ENCODE data around the gene EPB41L4B.
"Not testable (repeated sequence)": the region's sequence is repeated elsewhere in the genome, so short reads cannot be mapped to it uniquely, and the experiment has no call there.

The EPB41L4B gene

DNA sequence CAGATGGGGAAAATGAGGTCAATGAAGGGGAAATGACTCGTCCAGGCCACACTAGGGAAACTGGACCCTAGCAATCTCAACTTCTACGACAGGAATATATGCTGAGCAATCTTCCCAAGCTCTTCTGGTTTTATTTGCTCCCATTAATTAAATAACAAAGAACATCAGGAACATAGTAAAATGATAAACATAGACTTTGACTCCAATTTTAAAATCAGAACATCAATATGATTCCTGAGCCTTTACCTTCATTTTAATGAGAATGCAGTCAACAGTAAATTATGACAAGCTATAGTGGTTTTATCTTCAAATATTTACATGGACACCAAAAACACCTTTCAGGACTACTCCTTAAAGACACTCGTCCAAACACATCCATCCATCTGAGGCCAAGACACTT lies 79.7 kb downstream of the EPB41L4B start:
- DNase-seq = no peak

DNA sequence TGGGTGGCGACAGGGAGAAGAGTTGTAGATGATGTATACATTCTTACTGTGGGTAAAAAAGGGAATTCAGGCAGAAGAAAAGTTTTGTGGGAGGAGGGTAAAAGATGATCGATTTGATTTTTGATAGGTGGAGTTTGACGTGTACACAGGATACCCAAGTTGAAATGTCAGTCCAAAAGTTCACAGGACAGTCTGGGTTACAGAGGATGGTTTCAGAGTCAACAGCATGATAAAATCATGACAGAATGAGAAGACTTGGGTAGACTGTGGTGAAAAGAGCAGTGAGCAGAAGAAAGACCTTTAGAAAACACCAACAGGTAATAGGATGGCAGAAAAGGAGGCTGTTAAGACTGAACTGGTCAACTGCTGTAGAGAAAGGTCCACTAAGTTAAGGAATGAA lies 81.6 kb downstream of the EPB41L4B start:
- no peak for DNase-seq

DNA sequence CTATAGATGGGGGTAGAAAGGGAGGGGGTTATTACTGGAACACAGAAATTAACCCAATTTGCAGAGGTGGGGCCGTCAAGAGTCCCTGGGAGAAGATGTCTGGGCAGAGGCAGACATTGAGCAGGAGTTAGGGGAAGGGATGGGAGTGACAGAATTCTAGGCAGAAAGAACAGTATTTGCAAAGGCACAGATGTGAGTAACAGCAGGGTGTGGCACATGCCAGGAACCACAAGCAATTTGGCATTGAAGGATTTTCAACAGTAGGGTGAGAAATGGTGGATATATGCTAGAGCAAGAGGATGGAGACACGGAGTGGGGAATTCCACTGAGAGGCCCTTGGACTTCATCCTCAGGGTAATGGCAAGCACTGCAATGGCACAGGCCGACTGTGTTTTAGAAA lies 82.2 kb downstream of the EPB41L4B start:
- DNase-seq = no peak

DNA sequence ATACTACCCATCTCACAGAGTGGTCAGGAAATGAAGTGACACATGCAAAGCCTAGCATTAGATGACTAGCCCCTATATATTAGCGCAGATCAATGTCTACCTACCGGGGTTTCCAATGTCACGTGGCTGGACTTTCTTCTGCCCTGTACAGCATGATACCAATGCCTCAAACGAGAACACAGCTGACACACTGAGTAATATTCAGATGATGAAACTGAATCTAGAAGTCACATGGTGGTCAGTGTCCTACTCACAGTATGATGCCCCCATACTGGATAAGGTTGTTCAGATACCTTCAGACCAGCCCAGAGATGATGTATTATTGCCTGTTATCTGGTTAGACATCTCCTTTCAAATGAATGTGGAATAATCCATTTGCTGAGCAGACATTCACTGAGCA lies 82.7 kb downstream of the EPB41L4B start:
- DNase-seq = no peak

DNA sequence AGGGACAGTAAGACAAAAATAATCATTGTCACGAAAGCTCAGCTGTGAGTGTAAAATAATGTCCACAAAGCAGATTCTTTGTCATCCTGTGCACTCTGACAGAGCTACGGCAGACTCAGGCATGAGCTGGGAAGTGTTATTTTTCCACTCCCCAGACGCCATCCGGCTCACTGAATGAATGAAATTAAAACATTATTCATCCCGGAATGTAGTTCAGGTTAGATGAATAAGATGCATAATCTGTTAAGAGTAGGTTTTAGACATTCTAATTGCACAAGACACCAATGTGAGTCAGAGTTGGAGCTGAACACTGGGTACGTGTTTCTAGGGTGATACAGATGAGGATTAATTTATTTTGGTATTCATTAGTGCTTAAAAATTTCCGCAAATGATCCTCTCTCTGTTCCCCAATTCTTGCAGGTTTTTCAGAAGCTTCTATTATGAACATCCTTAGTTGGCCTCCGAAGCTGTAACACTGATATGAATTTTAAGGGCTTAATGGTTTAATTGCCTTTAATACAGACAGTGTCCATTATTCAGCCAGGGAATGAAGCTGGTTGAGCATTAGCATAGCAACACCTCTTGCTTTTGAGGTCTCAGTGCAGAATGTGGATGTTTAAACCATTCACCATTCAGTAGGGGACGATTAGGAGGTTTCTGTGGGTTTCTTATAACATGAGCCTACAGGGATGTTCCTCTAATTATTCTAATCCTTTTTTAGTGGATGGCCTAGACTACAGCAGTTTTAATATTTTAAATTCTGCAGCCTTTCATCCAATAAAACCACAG lies 88.2 kb downstream of the EPB41L4B start:
- no peak for DNase-seq

DNA sequence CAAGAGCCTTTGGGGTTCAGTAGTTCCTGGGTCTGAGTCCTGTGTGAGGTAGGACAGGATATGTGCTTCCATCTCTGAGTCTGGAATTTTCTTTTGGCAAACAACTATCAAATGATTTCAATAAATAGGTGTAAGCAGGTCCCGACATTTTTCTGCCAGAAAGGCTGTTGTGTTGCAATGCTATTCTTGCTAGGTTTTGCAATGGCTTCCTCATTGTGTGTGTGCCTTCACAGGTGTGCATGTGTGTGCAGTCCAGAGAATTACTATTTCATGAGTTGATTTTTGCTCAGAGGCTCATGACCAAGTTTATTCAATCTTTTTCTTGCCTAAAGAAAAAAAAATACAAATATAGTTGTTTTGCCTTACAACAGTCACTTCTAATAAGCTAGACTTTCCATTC lies 89.3 kb downstream of the EPB41L4B start:
- DNase-seq = no peak

DNA sequence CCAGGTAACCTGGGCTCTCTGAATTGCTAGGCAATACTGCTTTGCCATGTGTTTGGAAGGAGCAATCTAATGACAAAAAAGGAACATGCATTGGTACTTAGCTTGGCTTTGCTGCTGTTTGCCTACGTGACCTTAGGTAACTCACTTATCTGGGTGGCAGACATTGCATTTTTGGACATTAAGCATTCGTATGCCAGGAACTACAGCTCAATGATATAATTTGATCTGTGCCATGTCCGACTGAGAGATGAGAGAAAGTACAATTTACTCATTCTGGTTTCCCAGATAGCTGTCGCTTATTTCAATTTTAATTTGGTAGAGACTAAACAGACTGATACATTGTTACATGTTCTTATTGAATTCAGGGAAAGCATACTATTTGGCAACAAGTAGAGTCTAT lies 90.6 kb downstream of the EPB41L4B start:
- no peak for DNase-seq

DNA sequence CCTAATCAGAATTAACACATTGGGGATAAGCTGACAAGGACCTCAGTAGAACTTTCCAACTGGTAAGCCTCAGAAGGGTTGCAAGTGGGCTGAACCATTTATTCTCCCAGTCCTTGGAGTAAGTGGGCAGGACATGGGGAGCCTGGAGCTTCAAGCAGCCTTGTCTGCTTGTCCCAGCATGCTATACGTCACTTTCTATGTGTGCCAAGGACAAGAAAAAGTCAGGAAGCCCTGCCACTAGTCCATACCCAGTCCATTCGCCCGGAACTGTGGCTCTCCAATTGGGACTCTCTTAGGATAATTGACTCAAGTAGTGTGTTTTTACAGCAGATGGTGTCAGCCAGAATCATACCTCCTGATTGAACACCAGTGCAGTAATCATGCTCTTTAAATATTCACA lies 91.2 kb downstream of the EPB41L4B start:
- DNase-seq = no peak

DNA sequence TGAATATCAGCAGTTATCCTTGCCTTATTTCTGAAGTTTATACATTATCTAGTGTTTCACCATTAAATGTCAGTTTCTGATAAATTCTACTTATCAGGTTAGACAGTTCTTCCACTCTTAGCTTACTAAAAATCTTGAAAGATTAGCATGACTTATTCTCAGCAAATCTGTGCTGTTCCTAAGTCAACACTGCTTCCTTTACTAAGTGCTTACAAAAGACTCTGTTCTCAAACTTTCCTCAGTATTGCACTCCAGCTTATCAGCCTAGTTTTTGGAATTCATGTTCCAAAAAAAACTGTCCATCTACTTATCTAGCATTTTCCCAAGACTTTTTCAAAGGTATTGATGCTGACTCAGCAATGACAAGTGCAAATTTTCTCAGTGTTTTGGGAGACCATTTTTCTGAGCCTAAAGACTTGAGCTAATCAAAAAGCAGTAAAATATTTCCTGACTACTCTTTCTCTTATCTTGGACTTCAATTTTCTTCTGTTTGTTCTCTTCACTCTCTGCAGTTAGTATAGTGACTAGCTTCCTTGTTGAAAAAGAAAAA lies 92.7 kb downstream of the EPB41L4B start:
- no peak for DNase-seq

DNA sequence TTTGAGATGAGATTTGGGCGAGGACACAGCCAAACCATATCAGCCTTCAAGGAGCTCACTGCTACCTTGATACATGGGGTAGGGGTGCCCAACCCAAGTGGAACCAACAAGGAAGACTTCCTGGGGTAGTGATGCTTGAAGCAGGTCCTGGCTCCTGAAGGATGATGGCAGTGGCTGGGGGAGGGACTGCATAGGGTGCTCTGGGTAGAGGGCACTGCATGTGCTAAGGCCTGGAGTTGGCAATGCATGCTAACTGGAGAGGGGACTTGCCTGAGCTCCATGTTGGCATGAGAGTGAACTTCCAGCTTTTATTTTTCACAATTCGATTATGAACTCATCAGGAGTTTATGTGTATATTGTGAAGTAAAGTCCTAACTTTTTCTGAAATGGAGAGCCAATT lies 95.2 kb downstream of the EPB41L4B start:
- DNase-seq = no peak

DNA sequence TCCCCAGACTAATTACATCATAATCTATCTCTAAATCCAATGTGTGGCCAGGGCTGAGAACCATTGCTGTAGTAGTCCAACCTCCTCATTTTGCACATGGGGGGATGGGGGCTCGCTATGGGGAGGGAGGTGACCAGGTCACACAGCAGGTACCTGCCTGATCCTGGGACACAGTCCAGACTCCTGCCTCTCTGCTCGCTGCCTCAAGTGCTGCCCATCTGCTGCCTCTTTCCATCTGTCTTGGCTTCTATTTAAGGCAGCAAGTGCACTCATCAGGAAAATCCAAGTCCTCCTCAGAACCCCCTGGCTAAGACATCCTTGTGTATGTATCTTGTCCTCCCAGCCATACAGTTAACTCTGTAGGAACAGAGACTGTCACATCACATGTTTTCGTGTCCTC lies 96.1 kb downstream of the EPB41L4B start:
- DNase-seq = no peak

DNA sequence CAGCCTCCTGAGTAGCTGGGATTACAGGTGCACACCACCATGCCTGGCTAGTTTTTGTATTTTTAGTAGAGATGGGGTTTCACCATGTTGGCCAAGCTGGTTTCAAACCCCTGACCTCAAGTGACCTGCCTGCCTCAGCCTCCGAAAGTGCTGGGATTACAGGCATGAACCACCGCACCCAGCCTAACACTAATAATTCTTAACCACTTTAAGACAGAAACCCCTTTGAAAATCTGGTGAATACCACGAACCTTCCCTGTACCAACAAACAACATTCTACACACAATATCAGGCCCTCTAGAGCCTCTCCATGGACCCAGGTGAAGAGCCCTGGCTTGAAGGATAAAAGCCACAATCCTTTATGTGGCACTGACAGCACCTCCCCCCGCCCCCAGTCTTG lies 102.6 kb downstream of the EPB41L4B start:
- DNase-seq = not testable (repeated sequence)

DNA sequence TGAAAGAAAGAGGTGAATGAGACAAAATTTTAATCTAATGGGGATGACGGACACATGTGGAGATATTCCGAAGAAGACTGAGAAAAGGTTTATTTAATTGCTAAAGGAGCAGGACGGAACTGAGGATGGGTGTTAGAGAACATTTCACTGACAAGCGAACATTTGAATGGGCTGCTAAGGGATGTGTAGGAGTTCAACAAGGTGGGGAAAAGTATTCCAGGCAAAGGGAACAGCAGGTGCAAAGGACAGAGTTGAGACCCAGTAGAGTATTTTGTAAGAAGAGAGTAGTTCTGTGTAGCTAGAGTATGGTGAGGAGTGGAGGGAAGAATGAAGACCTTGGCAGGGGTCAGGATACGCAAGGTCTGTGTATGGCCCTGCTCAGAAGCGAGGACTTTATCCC lies 106.4 kb downstream of the EPB41L4B start:
- DNase-seq = no peak

DNA sequence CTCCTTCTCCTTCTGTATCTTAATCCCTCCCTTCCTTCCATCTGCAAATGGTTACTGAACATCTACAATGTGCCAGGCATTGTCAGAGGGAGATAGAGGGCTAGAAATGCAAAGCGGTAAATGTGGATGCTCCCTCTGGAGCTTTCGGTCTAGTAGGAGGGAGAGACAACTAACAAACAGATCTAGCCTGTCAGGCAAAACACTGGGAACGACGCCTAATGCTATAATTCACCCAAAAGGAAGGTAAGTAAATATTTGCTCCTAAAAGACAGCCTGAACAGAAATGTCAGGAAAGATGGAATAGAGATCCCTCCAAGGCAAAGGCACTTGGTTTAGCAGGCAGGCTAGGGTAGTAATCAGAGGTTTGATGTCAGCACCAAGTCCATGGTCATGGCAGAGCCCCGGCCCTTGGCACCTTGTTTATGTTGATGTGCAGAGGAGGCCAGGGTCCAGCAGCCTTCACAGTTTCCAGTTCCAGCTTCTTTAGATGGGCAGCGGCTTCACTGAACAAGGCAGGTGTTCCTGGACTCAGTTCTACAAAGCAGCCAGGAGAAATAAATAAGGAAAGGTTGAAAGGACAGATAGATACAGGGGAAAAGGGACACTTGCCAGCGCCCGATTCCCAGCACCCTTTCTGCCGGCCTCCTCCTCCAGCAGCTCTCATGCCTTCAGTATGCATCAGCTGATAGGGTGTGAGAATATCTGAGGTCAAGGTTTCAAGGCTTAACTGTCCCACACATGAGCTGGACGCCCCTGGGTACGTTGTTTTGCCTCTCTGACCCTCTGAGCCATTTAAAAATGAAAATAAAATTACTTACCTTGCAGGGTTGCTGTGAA lies 107.4 kb downstream of the EPB41L4B start:
- DNase-seq = no peak

DNA sequence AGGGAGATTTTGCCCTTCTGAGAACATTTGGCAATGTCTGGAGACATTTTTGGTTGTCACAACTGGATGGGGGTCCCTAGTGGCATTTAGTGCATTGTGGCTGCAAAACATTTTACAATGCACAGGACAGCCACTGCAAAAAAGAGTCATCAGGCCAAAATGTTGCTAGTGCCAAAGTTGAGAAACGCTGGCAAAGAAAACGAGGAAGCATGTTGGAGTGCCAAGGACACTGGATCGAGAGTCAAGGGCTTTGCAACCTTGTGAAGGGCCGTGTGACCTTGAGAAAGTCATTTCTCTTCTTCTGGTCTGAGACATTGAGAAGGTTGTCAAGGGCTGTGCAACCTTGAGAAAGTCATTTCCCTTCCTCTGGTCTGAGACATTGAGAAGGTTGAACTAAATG lies 108.1 kb downstream of the EPB41L4B start:
- no peak for DNase-seq

DNA sequence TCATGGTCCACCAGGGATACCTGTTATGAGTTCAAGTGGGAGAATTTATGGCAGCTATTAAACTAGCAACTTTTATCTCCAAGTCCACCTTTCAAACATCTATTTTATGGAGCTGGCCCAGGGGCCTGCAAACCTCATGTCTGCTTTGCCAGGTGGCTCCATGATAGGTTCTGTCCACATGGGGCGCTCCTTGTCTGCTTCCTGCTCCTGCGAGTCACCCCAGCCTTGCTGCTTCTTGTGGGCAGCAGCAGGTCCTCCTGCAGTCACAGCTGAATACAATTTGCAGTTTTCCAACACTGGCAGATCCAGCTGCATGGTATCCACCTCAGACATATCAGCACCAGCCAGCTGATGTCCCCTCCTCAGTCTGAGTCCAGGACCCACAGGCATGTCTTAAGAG lies 114.2 kb downstream of the EPB41L4B start:
- no peak for DNase-seq

DNA sequence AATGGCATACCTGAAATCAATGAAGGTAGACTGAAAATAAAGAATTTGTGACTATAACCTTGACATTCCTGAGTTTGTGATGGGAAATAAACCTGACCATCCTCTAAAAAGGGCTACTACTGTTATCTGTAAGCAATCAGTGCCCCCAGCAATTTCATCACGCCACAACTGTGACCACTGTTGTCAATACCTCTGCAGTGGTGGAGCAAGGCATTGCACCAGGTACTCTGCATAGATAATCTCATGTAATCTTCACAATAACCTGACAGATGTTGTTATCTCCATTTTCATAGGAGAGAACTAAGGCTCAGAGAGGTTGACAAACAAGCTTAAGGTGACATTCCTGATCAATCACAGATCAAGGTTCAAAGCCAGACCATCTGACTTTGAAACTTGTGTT lies 115.3 kb downstream of the EPB41L4B start:
- DNase-seq = no peak

DNA sequence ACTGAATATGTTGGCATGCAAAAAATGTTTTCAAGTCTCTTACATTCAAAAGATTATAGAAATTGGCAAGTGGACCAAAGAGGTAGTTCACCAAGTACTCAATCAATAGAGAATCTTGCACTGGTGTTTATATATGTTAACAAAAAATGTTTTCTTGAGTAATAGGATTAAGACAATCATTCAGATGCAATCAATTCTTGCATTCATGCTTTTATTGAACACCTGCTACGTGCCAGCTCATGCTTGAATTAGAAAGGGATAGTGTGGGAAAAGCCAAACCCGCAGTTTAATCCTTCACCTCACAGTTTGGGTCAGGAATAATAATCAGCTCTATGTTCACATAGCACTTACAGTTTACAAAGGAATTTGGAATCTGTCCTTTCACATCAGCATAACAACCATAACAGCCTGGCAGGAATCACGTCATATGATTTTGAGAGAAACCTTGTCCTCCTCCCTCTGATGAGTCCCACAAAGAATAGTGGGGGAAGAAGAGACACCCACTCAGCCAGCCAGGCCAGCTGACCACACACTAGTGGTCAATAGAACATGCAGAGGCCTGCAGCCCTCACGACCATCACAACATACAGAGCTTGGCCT lies 117.0 kb downstream of the EPB41L4B start:
- no peak for DNase-seq

DNA sequence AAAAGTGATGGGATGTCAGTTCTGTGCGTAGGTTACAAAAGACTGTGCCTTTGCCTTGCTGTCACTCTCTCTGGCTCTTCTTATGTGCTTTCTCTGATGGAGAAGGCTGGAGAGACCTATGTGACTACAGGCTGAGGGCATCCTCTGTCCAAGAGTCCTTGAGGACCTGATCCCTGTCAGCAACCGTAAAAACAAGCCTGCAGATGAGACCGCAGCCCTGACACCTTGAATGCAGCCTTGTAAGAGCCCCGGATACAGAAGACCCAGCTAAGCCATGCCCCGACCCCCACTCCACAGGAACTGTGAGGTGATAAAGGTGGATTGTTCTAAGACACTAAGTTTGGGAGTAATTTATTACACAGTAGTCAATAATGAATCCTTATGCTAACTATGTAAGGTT lies 121.2 kb downstream of the EPB41L4B start:
- no peak for DNase-seq

DNA sequence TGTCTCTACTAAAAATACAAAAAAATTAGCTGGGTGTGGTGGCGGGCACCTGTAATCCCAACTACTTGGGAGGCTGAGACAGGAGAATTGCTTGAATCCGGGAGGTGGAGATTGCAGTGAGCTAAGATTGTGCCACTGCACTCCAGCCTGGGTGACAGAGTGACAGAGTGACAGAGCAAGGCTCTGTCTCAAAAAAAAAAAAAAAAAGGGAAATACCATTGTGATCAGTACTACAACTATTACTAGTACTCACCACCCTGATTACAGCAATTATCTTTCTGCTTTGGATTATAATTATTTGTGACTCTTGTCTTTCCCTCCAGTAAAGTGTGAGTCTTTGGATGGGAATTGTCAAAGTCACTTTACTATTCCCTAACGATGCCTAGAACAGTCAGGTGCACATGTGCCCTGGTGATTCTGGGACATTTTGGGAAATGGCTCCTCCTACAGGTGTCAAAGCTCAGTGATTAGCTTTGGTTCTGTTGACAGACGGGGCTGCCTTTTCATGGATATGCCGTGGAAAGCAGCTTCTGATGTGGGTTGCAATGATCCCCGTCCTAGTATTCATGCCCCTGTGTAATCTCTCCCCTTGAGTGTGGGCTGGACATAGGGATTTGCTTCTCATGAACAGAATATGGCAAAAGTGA lies 122.0 kb downstream of the EPB41L4B start:
- DNase-seq = no peak

DNA sequence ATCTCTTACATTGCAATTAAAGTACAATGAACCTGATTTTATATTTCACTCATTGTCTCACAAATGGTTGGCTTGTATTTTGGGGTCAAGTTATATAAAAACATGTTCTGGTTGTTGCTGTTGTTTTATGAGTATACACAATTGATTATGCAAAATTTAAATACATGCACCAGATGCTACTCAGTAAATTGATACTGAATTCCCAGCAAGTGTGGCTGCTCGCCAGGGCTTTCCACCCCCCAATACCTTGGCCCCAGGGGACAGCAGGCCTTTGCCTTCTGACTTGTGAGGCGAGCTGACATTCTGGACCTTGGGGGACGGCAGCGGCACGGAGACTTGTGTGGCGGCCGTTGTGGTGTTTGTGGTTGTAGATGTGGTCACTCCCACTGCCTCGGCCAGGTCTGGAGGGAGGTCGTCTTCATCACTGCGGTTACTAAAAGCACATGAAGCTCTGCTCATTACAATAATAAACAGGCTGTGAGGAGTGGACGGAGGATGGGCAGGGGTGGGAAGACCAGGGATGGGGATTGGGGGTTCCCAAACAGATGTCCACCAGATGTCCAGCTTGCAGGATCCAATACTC lies 126.8 kb downstream of the EPB41L4B start:
- no peak for DNase-seq

DNA sequence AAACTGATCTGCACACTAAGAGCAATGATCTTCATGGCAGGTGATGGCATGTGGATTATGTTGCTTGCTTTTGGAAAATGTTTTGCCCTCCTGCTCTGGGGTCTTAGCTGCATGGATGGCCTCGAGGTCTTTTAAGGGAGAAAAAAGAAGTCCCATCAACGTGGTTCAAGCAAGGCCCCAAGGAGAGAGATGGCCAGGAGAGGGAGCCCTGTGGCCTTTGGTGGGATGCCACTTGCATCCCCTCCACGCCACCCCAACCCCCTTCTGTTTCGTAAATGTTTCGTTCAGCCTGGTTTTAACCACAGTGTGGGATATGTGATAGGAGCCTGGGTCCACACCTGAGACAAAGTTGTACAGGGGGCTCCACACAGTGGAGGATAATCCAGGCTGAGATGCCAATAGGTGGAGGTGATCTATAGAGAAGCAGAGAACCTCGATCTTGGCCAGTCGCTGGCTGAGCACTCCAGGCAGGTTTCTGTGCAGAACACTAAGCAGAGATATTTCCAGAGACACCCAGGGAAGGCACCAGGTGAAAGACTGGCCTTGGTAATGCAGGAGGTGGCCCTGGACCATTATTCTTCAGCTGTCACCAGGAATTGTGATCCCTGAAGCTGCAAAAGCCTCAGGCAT lies 128.0 kb downstream of the EPB41L4B start:
- DNase-seq = no peak

Measured in midbrain (tissue), 1 donor.